ENCODE data around the gene NUMB. TPM values are rescaled to one million over a fixed set of nuclear protein-coding genes. Genes with fewer than 3 reads are reported as not detected.

NUMB gene
- total and polyA plus RNA-seq, 2 donors (not counting 1 experiment from before 2014, with no cell fraction given), result 36.0 to 151 TPM

- H3K79me2 ChIP-seq (ENCODE audit: control insufficient read depth, insufficient read depth, low read length), result no peaks in the 10 kb centered on the region
- no peak overlapping the region for H3K9ac ChIP-seq (ENCODE audit: insufficient read depth, low read length)
- no peaks in the 10 kb centered on the region for H3K36me3 ChIP-seq (ENCODE audit: control insufficient read depth, insufficient read depth, low read length)
- no peaks in the 10 kb centered on the region for H3K27me3 ChIP-seq (ENCODE audit: control insufficient read depth, insufficient read depth, low read length)
- H3K4me3 ChIP-seq (replicated peaks in 1 of 4; ENCODE audit: control extremely low read depth in 1 of 4, insufficient read depth in 1 of 4, low read depth in 3 of 4, low read length in 4 of 4), result no peak overlapping the region
- H3K4me1 ChIP-seq (ENCODE audit: control insufficient read depth, extremely low read depth, insufficient read depth, low read length), result no peaks in the 10 kb centered on the region
- no peak for DNase-seq (ENCODE audit: low read depth in 2 of 2)
- TF ChIP-seq EZH2 (IDR thresholded peaks at IDR 0.05; ENCODE audit: low read length, missing control alignments) (no peak), CTCF (conservative IDR thresholded peaks at IDR 0.05 in 1 of 2, IDR thresholded peaks at IDR 0.05 in 1 of 2; ENCODE audit: low read depth in 1 of 2, low read length in 2 of 2) (no peak)
- H4K20me1 ChIP-seq (ENCODE audit: control insufficient read depth, extremely low read depth, insufficient read depth, low read length), result no peaks in the 10 kb centered on the region
- H3K9me3 ChIP-seq (ENCODE audit: control insufficient read depth, insufficient read depth, low read depth, low read length), result no peaks in the 10 kb centered on the region
- no peak overlapping the region for H3K4me2 ChIP-seq (ENCODE audit: extremely low read depth, insufficient read depth, low read length)
- no peak overlapping the region for H3K27ac ChIP-seq (ENCODE audit: insufficient read depth, low read length)
- no peak overlapping the region for H2AFZ ChIP-seq (ENCODE audit: low read length)
Observed at GRCh38 chr14:73325630-73326299, 132.6 kb downstream of the NUMB start.

GRCh38 chr14:73325063-73325462, 133.3 kb downstream of the NUMB start:
- no peaks in the 10 kb centered on the region for H3K27me3 ChIP-seq (ENCODE audit: control insufficient read depth, insufficient read depth, low read length)
- no peaks in the 10 kb centered on the region for H3K4me1 ChIP-seq (ENCODE audit: control insufficient read depth, extremely low read depth, insufficient read depth, low read length)
- H3K4me3 ChIP-seq (replicated peaks in 1 of 4; ENCODE audit: control extremely low read depth in 1 of 4, insufficient read depth in 1 of 4, low read depth in 3 of 4, low read length in 4 of 4), result no peak overlapping the region
- no peak for DNase-seq (ENCODE audit: low read depth in 2 of 2)
- no peak overlapping the region for H3K9ac ChIP-seq (ENCODE audit: insufficient read depth, low read length)
- no peaks in the 10 kb centered on the region for H3K79me2 ChIP-seq (ENCODE audit: control insufficient read depth, insufficient read depth, low read length)
- TF ChIP-seq CTCF (conservative IDR thresholded peaks at IDR 0.05 in 1 of 2, IDR thresholded peaks at IDR 0.05 in 1 of 2; ENCODE audit: low read depth in 1 of 2, low read length in 2 of 2), result no peak
- TF ChIP-seq EZH2 (IDR thresholded peaks at IDR 0.05; ENCODE audit: low read length, missing control alignments), result no peak
- no peaks in the 10 kb centered on the region for H4K20me1 ChIP-seq (ENCODE audit: control insufficient read depth, extremely low read depth, insufficient read depth, low read length)
- no peaks in the 10 kb centered on the region for H3K36me3 ChIP-seq (ENCODE audit: control insufficient read depth, insufficient read depth, low read length)
- no peaks in the 10 kb centered on the region for H3K9me3 ChIP-seq (ENCODE audit: control insufficient read depth, insufficient read depth, low read depth, low read length)
- no peak overlapping the region for H3K4me2 ChIP-seq (ENCODE audit: extremely low read depth, insufficient read depth, low read length)
- no peak overlapping the region for H2AFZ ChIP-seq (ENCODE audit: low read length)
- no peak overlapping the region for H3K27ac ChIP-seq (ENCODE audit: insufficient read depth, low read length)

GRCh38 chr14:73324533-73324932, 133.8 kb downstream of the NUMB start:
- TF ChIP-seq EZH2 (IDR thresholded peaks at IDR 0.05; ENCODE audit: low read length, missing control alignments) (no peak), CTCF (conservative IDR thresholded peaks at IDR 0.05 in 1 of 2, IDR thresholded peaks at IDR 0.05 in 1 of 2; ENCODE audit: low read depth in 1 of 2, low read length in 2 of 2) (no peak)
- Histone ChIP-seq H3K27ac (ENCODE audit: insufficient read depth, low read length) (no peak overlapping the region), H3K79me2 (ENCODE audit: control insufficient read depth, insufficient read depth, low read length) (no peaks in the 10 kb centered on the region), H3K4me3 (replicated peaks in 1 of 4; ENCODE audit: control extremely low read depth in 1 of 4, insufficient read depth in 1 of 4, low read depth in 3 of 4, low read length in 4 of 4) (no peak overlapping the region), H3K9ac (ENCODE audit: insufficient read depth, low read length) (no peak overlapping the region), H3K36me3 (ENCODE audit: control insufficient read depth, insufficient read depth, low read length) (no peaks in the 10 kb centered on the region), H3K4me2 (ENCODE audit: extremely low read depth, insufficient read depth, low read length) (no peak overlapping the region), H3K27me3 (ENCODE audit: control insufficient read depth, insufficient read depth, low read length) (no peaks in the 10 kb centered on the region), H3K4me1 (ENCODE audit: control insufficient read depth, extremely low read depth, insufficient read depth, low read length) (no peaks in the 10 kb centered on the region), H3K9me3 (ENCODE audit: control insufficient read depth, insufficient read depth, low read depth, low read length) (no peaks in the 10 kb centered on the region), H2AFZ (ENCODE audit: low read length) (no peak overlapping the region), H4K20me1 (ENCODE audit: control insufficient read depth, extremely low read depth, insufficient read depth, low read length) (no peaks in the 10 kb centered on the region)
- DNase-seq (ENCODE audit: low read depth in 2 of 2), result peak in 1 of 2 donors; percentile 6
